NCI-H146 treated with DMSO at 0.1 percent for 48 hours (cell line): ENCODE results near the gene TMEM107.

Experiments used
- DNase-seq: peaks from one replicate; lab custom pipeline; 2025; ENCODE audit not compliant: unreplicated experiment; lab: John Stamatoyannopoulos, UW

Gene TMEM107

GRCh38 chr17:8151641-8152111 is 24.5 kb downstream of the TMEM107 start:
- no peak for DNase-seq

- peak; percentile 75 for DNase-seq
These were observed 25.0 kb downstream of the TMEM107 start for GRCh38 chr17:8151120-8151640.

- DNase-seq = no peak
These were observed 25.7 kb downstream of the TMEM107 start for GRCh38 chr17:8150194-8151119.

GRCh38 chr17:8149419-8150193 is 26.6 kb downstream of the TMEM107 start:
- no peak for DNase-seq

- DNase-seq = no peak
These were observed 27.6 kb downstream of the TMEM107 start for GRCh38 chr17:8148560-8148959.

- DNase-seq = no peak
These were observed 28.3 kb downstream of the TMEM107 start for GRCh38 chr17:8147805-8148404.

- no peak for DNase-seq
These were observed 28.9 kb downstream of the TMEM107 start for GRCh38 chr17:8147141-8147804.

- no peak for DNase-seq
These were observed 29.6 kb downstream of the TMEM107 start for GRCh38 chr17:8146381-8147140.

GRCh38 chr17:8145811-8146210 is 30.4 kb downstream of the TMEM107 start:
- DNase-seq = no peak

GRCh38 chr17:8144401-8145231 is 31.6 kb downstream of the TMEM107 start:
- no peak for DNase-seq

- DNase-seq = no peak
These were observed 32.4 kb downstream of the TMEM107 start for GRCh38 chr17:8143581-8144400.

- no peak for DNase-seq
These were observed 33.1 kb downstream of the TMEM107 start for GRCh38 chr17:8142887-8143580.

GRCh38 chr17:8142158-8142886 is 33.9 kb downstream of the TMEM107 start:
- no peak for DNase-seq

- no peak for DNase-seq
These were observed 34.4 kb downstream of the TMEM107 start for GRCh38 chr17:8141741-8142140.

GRCh38 chr17:8141045-8141444 is 35.1 kb downstream of the TMEM107 start:
- DNase-seq = no peak

GRCh38 chr17:8140065-8141029 is 35.8 kb downstream of the TMEM107 start:
- DNase-seq = no peak
